Measurements from ENCODE around the gene D2HGDH. TPM values are rescaled to one million over a fixed set of nuclear protein-coding genes. Genes with fewer than 3 reads are reported as not detected.

The D2HGDH gene
- total RNA-seq, 1 donor from 2014 or later, result 36.5 TPM

GRCh38 chr2:241706537-241706936 lies 27.9 kb upstream of the D2HGDH start:
- Mint-ChIP-seq H3K4me1 (ENCODE audit: low read depth) (peaks cover 6% of the 10 kb centered on the region), H3K27me3 (ENCODE audit: low read depth) (no peaks in the 10 kb centered on the region), H3K36me3 (ENCODE audit: low read depth) (peaks cover 71% of the 10 kb centered on the region), H3K4me3 (ENCODE audit: low read depth) (no peak overlapping the region), H3K9me3 (peaks cover 11% of the 10 kb centered on the region), H3K27ac (no peak overlapping the region)
- intact Hi-C loops (cut with micrococcal nuclease), result no loop called here
- DNase-seq (ENCODE audit: low spot score), result no peak

DNA sequence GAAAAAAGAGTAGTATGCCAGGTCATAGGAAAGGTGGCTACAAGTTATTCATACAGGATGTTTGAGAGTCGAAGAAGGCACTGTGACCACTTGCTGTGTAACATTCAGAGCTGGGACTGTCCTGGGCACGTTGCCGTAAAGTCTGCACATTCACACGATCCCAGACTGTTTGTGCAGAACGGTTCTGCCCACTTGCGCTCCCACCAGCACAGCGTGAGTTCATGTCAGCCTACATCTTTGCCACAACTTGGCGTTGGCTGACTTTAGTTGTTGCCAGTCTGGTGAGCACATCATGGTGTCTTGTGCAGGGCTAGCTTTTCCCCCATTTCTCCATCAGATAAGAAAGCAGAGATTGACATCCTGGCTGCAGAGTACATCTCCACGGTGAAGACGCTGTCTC lies 25.6 kb upstream of the D2HGDH start:
- H3K27me3 Mint-ChIP-seq (ENCODE audit: low read depth), result no peaks in the 10 kb centered on the region
- H3K4me3 Mint-ChIP-seq (ENCODE audit: low read depth), result no peak overlapping the region
- DNase-seq (ENCODE audit: low spot score), result no peak
- peaks cover 11% of the 10 kb centered on the region for H3K9me3 Mint-ChIP-seq
- H3K36me3 Mint-ChIP-seq (ENCODE audit: low read depth), result peaks cover 79% of the 10 kb centered on the region
- intact Hi-C loops (cut with micrococcal nuclease), result no loop called here
- no peaks in the 10 kb centered on the region for H3K4me1 Mint-ChIP-seq (ENCODE audit: low read depth)
- no peak overlapping the region for H3K27ac Mint-ChIP-seq

- Mint-ChIP-seq H3K27me3 (ENCODE audit: low read depth) (no peaks in the 10 kb centered on the region), H3K4me1 (ENCODE audit: low read depth) (no peaks in the 10 kb centered on the region)
These were observed 15.3 kb upstream of the D2HGDH start for GRCh38 chr2:241719093-241719492.

DNA sequence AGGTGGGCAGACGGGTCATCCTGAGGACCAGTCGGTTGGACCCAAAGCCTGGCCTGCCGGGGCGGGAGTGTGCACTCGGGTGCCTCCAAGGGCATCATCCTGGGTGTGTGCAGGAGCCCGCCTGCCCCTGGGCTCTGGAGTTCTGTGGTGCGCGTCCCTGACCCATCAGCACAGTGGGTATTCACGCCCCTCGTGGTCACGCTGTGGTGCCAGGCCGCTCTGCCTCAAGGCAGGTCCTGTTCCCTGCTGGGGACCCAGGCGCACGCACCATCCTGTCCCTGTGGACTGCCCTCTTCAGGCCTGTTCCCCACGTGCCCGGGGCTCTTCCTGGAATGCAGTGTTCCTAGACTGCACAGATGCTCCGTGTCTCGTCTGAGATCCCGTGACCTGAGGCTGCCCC lies 14.3 kb upstream of the D2HGDH start:
- H3K4me3 Mint-ChIP-seq (ENCODE audit: low read depth), result no peak overlapping the region
- intact Hi-C loops (cut with micrococcal nuclease), result no loop called here
- peaks cover 61% of the 10 kb centered on the region for H3K36me3 Mint-ChIP-seq (ENCODE audit: low read depth)
- no peak overlapping the region for H3K27ac Mint-ChIP-seq
- no peaks in the 10 kb centered on the region for H3K27me3 Mint-ChIP-seq (ENCODE audit: low read depth)
- DNase-seq (ENCODE audit: low spot score), result no peak
- H3K9me3 Mint-ChIP-seq, result peaks cover 7% of the 10 kb centered on the region
- H3K4me1 Mint-ChIP-seq (ENCODE audit: low read depth), result no peaks in the 10 kb centered on the region

More at GRCh38 chr2:241719093-241719492, 15.3 kb upstream of the D2HGDH start:
- no peak overlapping the region for H3K27ac Mint-ChIP-seq
- intact Hi-C loops (cut with micrococcal nuclease), result no loop called here
- no peak overlapping the region for H3K4me3 Mint-ChIP-seq (ENCODE audit: low read depth)
- DNase-seq (ENCODE audit: low spot score), result no peak
- peaks cover 67% of the 10 kb centered on the region for H3K36me3 Mint-ChIP-seq (ENCODE audit: low read depth)
- peaks cover 7% of the 10 kb centered on the region for H3K9me3 Mint-ChIP-seq

DNA sequence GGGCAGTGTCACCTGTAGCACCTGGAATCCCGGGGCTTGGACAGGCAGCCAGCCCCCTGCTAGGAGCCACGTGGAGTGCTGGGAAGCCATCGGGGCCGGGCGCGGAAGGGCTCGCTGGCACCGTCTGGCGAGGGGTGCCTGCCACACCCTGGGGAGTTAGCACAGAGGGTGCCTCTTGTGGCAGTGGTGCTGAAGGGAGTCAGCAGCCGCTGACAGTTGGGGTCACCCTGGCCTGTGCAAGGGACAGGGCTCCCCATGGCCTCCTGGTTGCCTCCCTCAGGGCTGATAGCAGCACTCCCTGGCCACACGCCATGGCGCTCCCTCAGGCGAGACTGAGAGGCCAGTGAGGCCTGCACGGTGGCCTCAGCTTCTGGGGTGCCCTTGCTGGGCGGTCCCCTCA lies 13.9 kb upstream of the D2HGDH start:
- no peak overlapping the region for H3K27ac Mint-ChIP-seq
- intact Hi-C loops (cut with micrococcal nuclease), result no loop called here
- DNase-seq (ENCODE audit: low spot score), result no peak

DNA sequence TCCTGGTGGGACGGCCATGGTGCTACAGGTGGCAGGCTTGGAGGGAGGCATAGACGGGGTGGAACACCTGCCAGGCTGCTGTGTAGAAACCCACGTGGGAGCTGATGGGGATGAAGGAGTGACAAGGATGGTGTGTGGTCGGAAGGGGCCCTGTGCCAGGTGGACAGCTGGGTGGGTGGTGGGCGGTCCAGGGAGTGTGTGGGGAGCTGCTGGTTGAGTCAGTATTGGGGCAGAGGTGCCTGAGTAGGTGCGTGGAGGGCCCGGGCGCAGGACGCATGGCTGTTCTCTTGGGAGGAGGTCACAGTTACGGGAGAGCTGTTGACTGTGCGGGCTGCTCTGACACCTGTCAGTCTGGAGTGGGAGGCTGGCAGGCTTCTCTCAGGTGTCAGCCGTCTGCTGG lies 12.6 kb upstream of the D2HGDH start:
- H3K27ac Mint-ChIP-seq, result no peak overlapping the region
- DNase-seq (ENCODE audit: low spot score), result no peak
- peaks cover 7% of the 10 kb centered on the region for H3K9me3 Mint-ChIP-seq
- H3K27me3 Mint-ChIP-seq (ENCODE audit: low read depth), result no peaks in the 10 kb centered on the region
- no peak overlapping the region for H3K4me3 Mint-ChIP-seq (ENCODE audit: low read depth)
- no peaks in the 10 kb centered on the region for H3K4me1 Mint-ChIP-seq (ENCODE audit: low read depth)
- intact Hi-C loops (cut with micrococcal nuclease), result no loop called here
- H3K36me3 Mint-ChIP-seq (ENCODE audit: low read depth), result peaks cover 54% of the 10 kb centered on the region

More for the DNA sequence above, 13.9 kb upstream of the D2HGDH start:
- peaks cover 62% of the 10 kb centered on the region for H3K36me3 Mint-ChIP-seq (ENCODE audit: low read depth)
- H3K4me1 Mint-ChIP-seq (ENCODE audit: low read depth), result no peaks in the 10 kb centered on the region
- H3K27me3 Mint-ChIP-seq (ENCODE audit: low read depth), result no peaks in the 10 kb centered on the region
- H3K4me3 Mint-ChIP-seq (ENCODE audit: low read depth), result no peak overlapping the region
- H3K9me3 Mint-ChIP-seq, result peaks cover 7% of the 10 kb centered on the region

- intact Hi-C loops (cut with micrococcal nuclease), result no loop called here
- peaks cover 7% of the 10 kb centered on the region for H3K9me3 Mint-ChIP-seq
- no peaks in the 10 kb centered on the region for H3K4me1 Mint-ChIP-seq (ENCODE audit: low read depth)
- peaks cover 49% of the 10 kb centered on the region for H3K36me3 Mint-ChIP-seq (ENCODE audit: low read depth)
- H3K27me3 Mint-ChIP-seq (ENCODE audit: low read depth), result no peaks in the 10 kb centered on the region
- DNase-seq (ENCODE audit: low spot score), result no peak
- H3K27ac Mint-ChIP-seq, result no peak overlapping the region
- no peak overlapping the region for H3K4me3 Mint-ChIP-seq (ENCODE audit: low read depth)
These were observed 11.5 kb upstream of the D2HGDH start for GRCh38 chr2:241722896-241723454.

GRCh38 chr2:241724259-241724974 lies 10.0 kb upstream of the D2HGDH start:
- H3K36me3 Mint-ChIP-seq (ENCODE audit: low read depth), result peaks cover 47% of the 10 kb centered on the region
- no peak overlapping the region for H3K4me3 Mint-ChIP-seq (ENCODE audit: low read depth)
- H3K4me1 Mint-ChIP-seq (ENCODE audit: low read depth), result no peaks in the 10 kb centered on the region
- H3K9me3 Mint-ChIP-seq, result peaks cover 7% of the 10 kb centered on the region
- H3K27me3 Mint-ChIP-seq (ENCODE audit: low read depth), result no peaks in the 10 kb centered on the region
- intact Hi-C loops (cut with micrococcal nuclease), result no loop called here
- no peak for DNase-seq (ENCODE audit: low spot score)
- no peak overlapping the region for H3K27ac Mint-ChIP-seq

DNA sequence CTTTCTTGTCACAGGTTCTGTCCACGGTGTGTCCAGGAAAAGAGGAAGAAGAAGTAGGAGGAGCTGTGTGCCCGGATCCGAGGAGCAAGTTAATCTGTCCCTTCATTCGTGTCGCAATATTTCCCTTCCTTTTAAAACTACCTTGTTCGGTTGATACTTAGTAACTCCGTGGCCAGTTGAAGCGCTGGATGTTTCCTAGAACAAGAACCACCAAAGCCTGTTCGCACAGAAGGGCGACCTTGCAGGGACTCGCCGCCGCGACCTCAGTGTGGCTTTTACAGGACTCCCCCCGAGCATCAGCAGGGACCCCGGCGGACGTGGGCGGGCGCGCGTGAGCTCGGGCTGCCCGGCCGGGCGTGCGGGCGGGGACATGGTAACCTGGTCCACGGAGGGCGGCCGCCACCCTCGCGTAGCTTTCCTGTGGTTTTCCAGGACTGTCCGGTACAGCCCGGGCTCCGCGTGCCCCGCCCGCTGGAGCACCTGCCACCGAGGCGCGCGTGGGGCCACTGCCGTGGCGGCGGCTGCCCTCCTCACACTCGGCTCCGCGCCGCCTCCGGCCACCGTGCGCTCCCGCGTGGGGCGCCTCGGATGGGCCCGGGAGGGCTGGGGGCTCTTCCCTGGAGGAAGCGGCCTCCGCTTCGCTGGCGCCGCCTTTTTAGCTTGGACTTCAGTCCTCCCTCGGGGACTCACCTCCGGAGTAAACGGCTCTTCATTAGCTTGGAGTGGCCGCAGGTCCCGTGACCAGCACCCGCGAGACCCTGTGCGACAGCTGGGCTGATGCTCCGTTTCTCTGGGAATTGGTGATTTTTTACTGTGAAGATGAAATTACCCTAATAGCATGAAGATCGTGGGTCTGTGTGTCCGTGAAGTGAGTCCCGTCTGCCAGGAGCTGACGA lies 9.2 kb upstream of the D2HGDH start:
- Mint-ChIP-seq H3K36me3 (ENCODE audit: low read depth) (peaks cover 41% of the 10 kb centered on the region), H3K9me3 (peaks cover 7% of the 10 kb centered on the region), H3K4me1 (ENCODE audit: low read depth) (peaks cover 7% of the 10 kb centered on the region), H3K27ac (no peak overlapping the region), H3K27me3 (ENCODE audit: low read depth) (no peaks in the 10 kb centered on the region), H3K4me3 (ENCODE audit: low read depth) (no peak overlapping the region)
- intact Hi-C loops (cut with micrococcal nuclease), result no loop called here
- no peak for DNase-seq (ENCODE audit: low spot score)

GRCh38 chr2:241726459-241726858 lies 8.0 kb upstream of the D2HGDH start:
- H3K9me3 Mint-ChIP-seq, result peaks cover 7% of the 10 kb centered on the region
- H3K4me1 Mint-ChIP-seq (ENCODE audit: low read depth), result peaks cover 19% of the 10 kb centered on the region
- H3K4me3 Mint-ChIP-seq (ENCODE audit: low read depth), result no peak overlapping the region
- no peak for DNase-seq (ENCODE audit: low spot score)
- H3K27ac Mint-ChIP-seq, result no peak overlapping the region
- intact Hi-C loops (cut with micrococcal nuclease), result no loop called here
- H3K36me3 Mint-ChIP-seq (ENCODE audit: low read depth), result peaks cover 30% of the 10 kb centered on the region
- no peaks in the 10 kb centered on the region for H3K27me3 Mint-ChIP-seq (ENCODE audit: low read depth)

DNA sequence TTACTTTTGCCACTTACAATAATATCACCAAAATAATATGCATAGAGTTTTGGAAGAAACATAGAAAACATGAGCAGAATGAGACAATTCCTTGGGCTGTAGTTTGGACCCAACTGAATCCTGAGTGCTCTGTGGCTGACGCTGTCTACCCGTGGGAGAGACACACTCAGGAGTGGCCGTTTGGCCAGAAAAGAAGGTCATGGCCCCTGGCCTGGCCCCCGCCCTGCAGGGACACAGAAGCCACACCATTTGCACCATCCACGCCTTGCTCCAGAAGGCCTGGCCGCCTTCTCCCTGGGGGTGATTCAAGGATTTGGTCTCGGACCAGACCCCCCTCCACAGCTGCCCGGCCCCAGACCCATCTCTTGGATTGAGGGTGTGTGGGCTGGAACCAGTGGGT lies 6.4 kb upstream of the D2HGDH start:
- Mint-ChIP-seq H3K4me1 (ENCODE audit: low read depth) (peaks cover 26% of the 10 kb centered on the region), H3K9me3 (peaks cover 2% of the 10 kb centered on the region), H3K4me3 (ENCODE audit: low read depth) (no peak overlapping the region), H3K27me3 (ENCODE audit: low read depth) (no peaks in the 10 kb centered on the region), H3K36me3 (ENCODE audit: low read depth) (peaks cover 16% of the 10 kb centered on the region), H3K27ac (no peak overlapping the region)
- DNase-seq (ENCODE audit: low spot score), result no peak
- intact Hi-C loops (cut with micrococcal nuclease), result no loop called here

- Mint-ChIP-seq H3K27me3 (ENCODE audit: low read depth) (no peaks in the 10 kb centered on the region), H3K4me3 (ENCODE audit: low read depth) (no peak overlapping the region), H3K9me3 (no peaks in the 10 kb centered on the region), H3K27ac (no peak overlapping the region), H3K4me1 (ENCODE audit: low read depth) (peaks cover 26% of the 10 kb centered on the region), H3K36me3 (ENCODE audit: low read depth) (peaks cover 10% of the 10 kb centered on the region)
- no peak for DNase-seq (ENCODE audit: low spot score)
- intact Hi-C loops (cut with micrococcal nuclease), result no loop called here
These were observed 5.8 kb upstream of the D2HGDH start for GRCh38 chr2:241728627-241729026.

- Mint-ChIP-seq H3K36me3 (ENCODE audit: low read depth) (peaks cover 4% of the 10 kb centered on the region), H3K27me3 (ENCODE audit: low read depth) (no peaks in the 10 kb centered on the region), H3K27ac (peak overlapping the region; percentile 28), H3K9me3 (no peaks in the 10 kb centered on the region), H3K4me3 (ENCODE audit: low read depth) (no peak overlapping the region), H3K4me1 (ENCODE audit: low read depth) (peaks cover 26% of the 10 kb centered on the region)
- no peak for DNase-seq (ENCODE audit: low spot score)
- intact Hi-C loops (cut with micrococcal nuclease), result loop anchor here (5.0 kb wide), 2 partner anchors 43 to 132 kb away; partner anchors contain the start of gene DTYMK
These were observed 4.6 kb upstream of the D2HGDH start for GRCh38 chr2:241729868-241730267.
